ENCODE results near the gene ZC3H8.

The ZC3H8 gene

GRCh38 chr2:112220831-112221230 is 34.0 kb downstream of the ZC3H8 start:
- Histone ChIP-seq H4K20me1 (ENCODE audit: insufficient read depth, low read length, poor library complexity, severe bottlenecking) (no peaks in the 10 kb centered on the region), H3K9ac (ENCODE audit: low read depth, low read length, poor library complexity, severe bottlenecking) (no peak overlapping the region), H3K4me2 (ENCODE audit: low read depth, low read length, poor library complexity, severe bottlenecking) (no peak overlapping the region), H3K36me3 (ENCODE audit: insufficient read depth, low read length) (peaks cover 34% of the 10 kb centered on the region; the same call in 1 of the 2 replicates), H3K4me3 (ENCODE audit: low read length, poor library complexity, severe bottlenecking) (no peak overlapping the region), H3K9me2 (replicated peaks; ENCODE audit: low read depth, low read length) (no peaks in the 10 kb centered on the region), H3K79me2 (ENCODE audit: insufficient read depth, low read length) (no peaks in the 10 kb centered on the region), H2AFZ (ENCODE audit: low read length) (no peak overlapping the region), H3F3A (ENCODE audit: low read depth) (no peaks in the 10 kb centered on the region), H3K9me3 (ENCODE audit: insufficient read depth, low read depth, low read length) (no peaks in the 10 kb centered on the region), H3K4me1 (ENCODE audit: insufficient read depth, low read length, poor library complexity, severe bottlenecking) (no peaks in the 10 kb centered on the region), H3K27me3 (ENCODE audit: insufficient read depth, low read length, poor library complexity, severe bottlenecking) (no peaks in the 10 kb centered on the region)
- no peak for TF ChIP-seq EZH2phosphoT487 (IDR thresholded peaks at IDR 0.05; ENCODE audit: borderline replicate concordance)
- TF ChIP-seq CTCF (conservative IDR thresholded peaks at IDR 0.05; ENCODE audit: low read length), result no peak

- Histone ChIP-seq H3K9ac (ENCODE audit: low read depth, low read length, poor library complexity, severe bottlenecking) (no peak overlapping the region), H3K9me2 (replicated peaks; ENCODE audit: low read depth, low read length) (no peaks in the 10 kb centered on the region), H3K36me3 (ENCODE audit: insufficient read depth, low read length) (peaks cover 34% of the 10 kb centered on the region; the same call in 1 of the 2 replicates), H3K4me1 (ENCODE audit: insufficient read depth, low read length, poor library complexity, severe bottlenecking) (no peaks in the 10 kb centered on the region), H3K4me3 (ENCODE audit: low read length, poor library complexity, severe bottlenecking) (no peak overlapping the region), H3K27me3 (ENCODE audit: insufficient read depth, low read length, poor library complexity, severe bottlenecking) (no peaks in the 10 kb centered on the region), H3F3A (ENCODE audit: low read depth) (no peaks in the 10 kb centered on the region), H4K20me1 (ENCODE audit: insufficient read depth, low read length, poor library complexity, severe bottlenecking) (no peaks in the 10 kb centered on the region), H3K4me2 (ENCODE audit: low read depth, low read length, poor library complexity, severe bottlenecking) (no peak overlapping the region), H3K79me2 (ENCODE audit: insufficient read depth, low read length) (no peaks in the 10 kb centered on the region), H3K9me3 (ENCODE audit: insufficient read depth, low read depth, low read length) (no peaks in the 10 kb centered on the region), H2AFZ (ENCODE audit: low read length) (no peak overlapping the region)
- TF ChIP-seq EZH2phosphoT487 (IDR thresholded peaks at IDR 0.05; ENCODE audit: borderline replicate concordance) (no peak), CTCF (conservative IDR thresholded peaks at IDR 0.05; ENCODE audit: low read length) (no peak)
Observed at GRCh38 chr2:112220186-112220585, 34.7 kb downstream of the ZC3H8 start.

- H3K36me3 ChIP-seq (ENCODE audit: insufficient read depth, low read length), result peaks cover 26% of the 10 kb centered on the region; the same call in 1 of the 2 replicates
- H3K9ac ChIP-seq (ENCODE audit: low read depth, low read length, poor library complexity, severe bottlenecking), result no peak overlapping the region
- H3K4me3 ChIP-seq (ENCODE audit: low read length, poor library complexity, severe bottlenecking), result no peak overlapping the region
- H2AFZ ChIP-seq (ENCODE audit: low read length), result no peak overlapping the region
- H4K20me1 ChIP-seq (ENCODE audit: insufficient read depth, low read length, poor library complexity, severe bottlenecking), result no peaks in the 10 kb centered on the region
- no peak overlapping the region for H3K4me2 ChIP-seq (ENCODE audit: low read depth, low read length, poor library complexity, severe bottlenecking)
- H3K9me3 ChIP-seq (ENCODE audit: insufficient read depth, low read depth, low read length), result no peaks in the 10 kb centered on the region
- no peaks in the 10 kb centered on the region for H3K27me3 ChIP-seq (ENCODE audit: insufficient read depth, low read length, poor library complexity, severe bottlenecking)
- no peaks in the 10 kb centered on the region for H3K9me2 ChIP-seq (replicated peaks; ENCODE audit: low read depth, low read length)
- H3F3A ChIP-seq (ENCODE audit: low read depth), result no peaks in the 10 kb centered on the region
- TF ChIP-seq EZH2phosphoT487 (IDR thresholded peaks at IDR 0.05; ENCODE audit: borderline replicate concordance) (no peak), CTCF (conservative IDR thresholded peaks at IDR 0.05; ENCODE audit: low read length) (no peak)
- H3K4me1 ChIP-seq (ENCODE audit: insufficient read depth, low read length, poor library complexity, severe bottlenecking), result no peaks in the 10 kb centered on the region
- H3K79me2 ChIP-seq (ENCODE audit: insufficient read depth, low read length), result no peaks in the 10 kb centered on the region
Observed at GRCh38 chr2:112217854-112218253, 37.0 kb downstream of the ZC3H8 start.

Data from Loucy (cell line).